CD4-positive, CD25-positive, alpha-beta regulatory T cell (primary cell): ENCODE data around the gene FCER1G. TPM values are rescaled to one million over a fixed set of nuclear protein-coding genes. Genes with fewer than 3 reads are reported as not detected.

Experiments used
- ATAC-seq, 2 donors: fragments of 150-1000 bp; cut with Tn5 transposase; one replicate each; pipeline ENCODE4 v1.10.0; 2021; ENCODE audit warnings: low read depth in 2 of 2, moderate number of reproducible peaks in 2 of 2, moderate library complexity in 1 of 2
- DNase-seq, 3 donors: peaks; one replicate each; pipeline versions ENCODE4 v3.0.0 to v3.0.0-alpha.2; 2012 to 2022; ENCODE audit warnings: mixed read lengths in 1 of 3
- H3K27ac ChIP-seq: one replicate; pipeline ENCODE4 v1.7.0; 2013; ENCODE audit warnings: mild to moderate bottlenecking, low read length; ENCODE audit not compliant: insufficient read depth, poor library complexity, severe bottlenecking
- H3K27me3 ChIP-seq: one replicate; pipeline ENCODE4 v1.7.0; 2013; ENCODE audit warnings: low read length; ENCODE audit not compliant: control insufficient read depth, insufficient read depth
- H3K36me3 ChIP-seq: one replicate; pipeline ENCODE4 v1.7.0; 2013; ENCODE audit warnings: mild to moderate bottlenecking, low read length, moderate library complexity; ENCODE audit not compliant: control insufficient read depth, insufficient read depth
- H3K4me1 ChIP-seq: 2 replicates; pipeline ENCODE4 v1.7.0; 2013; ENCODE audit warnings: mild to moderate bottlenecking, low read length; ENCODE audit not compliant: insufficient read depth, control insufficient read depth, poor library complexity, severe bottlenecking
- H3K4me3 ChIP-seq: one replicate; pipeline ENCODE4 v1.7.0; 2013; ENCODE audit warnings: low read depth, mild to moderate bottlenecking, low read length, moderate library complexity
- H3K9me3 ChIP-seq, 2 experiments: 1 replicate in 1 of 2; 2 replicates in 1 of 2; pipeline ENCODE4 v1.7.0; 2013; ENCODE audit warnings: low read length in 2 of 2, mild to moderate bottlenecking in 1 of 2, moderate library complexity in 1 of 2; ENCODE audit not compliant: control insufficient read depth in 2 of 2
- H3K27ac Mint-ChIP-seq, 3 donors: one replicate each; pipeline ENCODE4 v1.8.0; 2020 to 2022; ENCODE audit warnings: mild to moderate bottlenecking in 3 of 3, mixed read lengths in 3 of 3, moderate library complexity in 2 of 3
- H3K27me3 Mint-ChIP-seq: one replicate; pipeline ENCODE4 v1.8.0; 2022; ENCODE audit warnings: mild to moderate bottlenecking, mixed read lengths
- H3K36me3 Mint-ChIP-seq: one replicate; pipeline ENCODE4 v1.8.0; 2020; ENCODE audit warnings: mixed read lengths
- H3K4me1 Mint-ChIP-seq, 4 donors: one replicate each; pipeline ENCODE4 v1.8.0; 2020 to 2022; ENCODE audit warnings: mixed read lengths in 4 of 4, mild to moderate bottlenecking in 1 of 4
- H3K4me3 Mint-ChIP-seq, 4 donors: one replicate each; pipeline ENCODE4 v1.8.0; 2020 to 2022; ENCODE audit warnings: mild to moderate bottlenecking in 4 of 4, mixed read lengths in 4 of 4, moderate library complexity in 3 of 4
- H3K9me3 Mint-ChIP-seq, 7 donors: one replicate each; pipeline ENCODE4 v1.8.0; 2020 to 2022; ENCODE audit warnings: mixed read lengths in 7 of 7, mild to moderate bottlenecking in 3 of 7, moderate library complexity in 2 of 7
- polyA plus RNA-seq, 4 donors: library from polyadenylated mRNA; unstranded; fragments of 300-500 nt; fragmentation: Illumina TruSeq; gene quantifications; one replicate each; pipeline ENCODE4 v1.2.3, GENCODE V29; 2021
- total RNA-seq: library from RNA; stranded (reverse); gene quantifications from one replicate; pipeline ENCODE4 v1.2.3, GENCODE V29; 2022

FCER1G gene
- total and polyA plus RNA-seq, 5 donors from 2014 or later = 2.9 to 121 (median 96.3) TPM

- peaks cover 17 to 68% (median 44%) of the 10 kb centered on the region in 4 donors for H3K4me1 Mint-ChIP-seq
- no peaks in the 10 kb centered on the region for H3K27me3 Mint-ChIP-seq
- peak overlapping the region; percentile 60 to 92 (median 78) for H3K27ac Mint-ChIP-seq
- no peak overlapping the region for H3K4me3 ChIP-seq
- no peak for DNase-seq
- peak overlapping the region; percentile 80 for H3K27ac ChIP-seq
- peaks cover 3% of the 10 kb centered on the region for H3K36me3 Mint-ChIP-seq
- no peaks in the 10 kb centered on the region for H3K27me3 ChIP-seq
- H3K9me3 Mint-ChIP-seq = no peaks in the 10 kb centered on the region
- peak overlapping the region in 1 of 4 donors; percentile 48 for H3K4me3 Mint-ChIP-seq
- peaks cover 71% of the 10 kb centered on the region for H3K4me1 ChIP-seq
- H3K9me3 ChIP-seq = no peaks in the 10 kb centered on the region
- ATAC-seq = no peak
- H3K36me3 ChIP-seq = no peaks in the 10 kb centered on the region
These were observed 26.1 kb upstream of the FCER1G start for GRCh38 chr1:161189036-161189435.

- Mint-ChIP-seq H3K27ac (peak overlapping the region in 1 of 3 donors; percentile 35), H3K36me3 (peaks cover 3% of the 10 kb centered on the region), H3K9me3 (no peaks in the 10 kb centered on the region), H3K4me1 (peaks cover 8 to 63% (median 32%) of the 10 kb centered on the region in 4 donors), H3K4me3 (no peak overlapping the region), H3K27me3 (no peaks in the 10 kb centered on the region)
- Histone ChIP-seq H3K27me3 (no peaks in the 10 kb centered on the region), H3K27ac (no peak overlapping the region), H3K4me3 (no peak overlapping the region), H3K4me1 (peaks cover 54% of the 10 kb centered on the region), H3K9me3 (no peaks in the 10 kb centered on the region), H3K36me3 (no peaks in the 10 kb centered on the region)
- DNase-seq (no peak), ATAC-seq (no peak)
These were observed 24.1 kb upstream of the FCER1G start for GRCh38 chr1:161190962-161191521.

- Histone ChIP-seq H3K36me3 (no peaks in the 10 kb centered on the region), H3K27ac (no peak overlapping the region), H3K4me3 (no peak overlapping the region), H3K9me3 (no peaks in the 10 kb centered on the region), H3K27me3 (no peaks in the 10 kb centered on the region), H3K4me1 (peaks cover 45% of the 10 kb centered on the region)
- no peak for DNase-seq
- ATAC-seq = no peak
- Mint-ChIP-seq H3K27ac (peak overlapping the region; percentile 4 to 71 (median 69)), H3K27me3 (no peaks in the 10 kb centered on the region), H3K36me3 (peaks cover 3% of the 10 kb centered on the region), H3K4me3 (no peak overlapping the region), H3K4me1 (peaks cover 7 to 53% (median 30%) of the 10 kb centered on the region in 4 donors), H3K9me3 (no peaks in the 10 kb centered on the region)
These were observed 23.1 kb upstream of the FCER1G start for GRCh38 chr1:161191971-161192370.

GRCh38 chr1:161192476-161193465 is 22.3 kb upstream of the FCER1G start:
- Mint-ChIP-seq H3K4me1 (peaks cover 7 to 45% (median 25%) of the 10 kb centered on the region in 4 donors), H3K4me3 (peak overlapping the region in 2 of 4 donors; percentile 23 to 58), H3K36me3 (peaks cover 3% of the 10 kb centered on the region), H3K27me3 (no peaks in the 10 kb centered on the region), H3K27ac (peak overlapping the region; percentile 69 to 98 (median 93)), H3K9me3 (no peaks in the 10 kb centered on the region)
- Histone ChIP-seq H3K27ac (no peak overlapping the region), H3K4me1 (peaks cover 37% of the 10 kb centered on the region), H3K9me3 (no peaks in the 10 kb centered on the region), H3K4me3 (peak overlapping the region; percentile 17), H3K27me3 (no peaks in the 10 kb centered on the region), H3K36me3 (no peaks in the 10 kb centered on the region)
- DNase-seq = peak; percentile 50 to 87 (median 75)
- ATAC-seq = peak; percentile 88 to 91

- Histone ChIP-seq H3K4me1 (peaks cover 30% of the 10 kb centered on the region), H3K4me3 (no peak overlapping the region), H3K9me3 (no peaks in the 10 kb centered on the region), H3K27me3 (no peaks in the 10 kb centered on the region), H3K27ac (no peak overlapping the region), H3K36me3 (no peaks in the 10 kb centered on the region)
- no peak overlapping the region for H3K27ac Mint-ChIP-seq
- ATAC-seq = no peak
- no peak overlapping the region for H3K4me3 Mint-ChIP-seq
- H3K4me1 Mint-ChIP-seq = peaks cover 7 to 39% (median 24%) of the 10 kb centered on the region in 4 donors
- H3K36me3 Mint-ChIP-seq = peaks cover 3% of the 10 kb centered on the region
- no peak for DNase-seq
- H3K9me3 Mint-ChIP-seq = no peaks in the 10 kb centered on the region
- no peaks in the 10 kb centered on the region for H3K27me3 Mint-ChIP-seq
These were observed 21.4 kb upstream of the FCER1G start for GRCh38 chr1:161193561-161194235.

- H3K36me3 Mint-ChIP-seq = peaks cover 3% of the 10 kb centered on the region
- ATAC-seq = no peak
- H3K27ac ChIP-seq = no peak overlapping the region
These were observed 19.9 kb upstream of the FCER1G start for GRCh38 chr1:161195171-161195570.

GRCh38 chr1:161196111-161196510 is 19.0 kb upstream of the FCER1G start:
- Mint-ChIP-seq H3K4me1 (peaks cover 7 to 55% (median 29%) of the 10 kb centered on the region in 4 donors), H3K36me3 (peaks cover 3% of the 10 kb centered on the region), H3K27me3 (no peaks in the 10 kb centered on the region), H3K27ac (no peak overlapping the region), H3K9me3 (no peaks in the 10 kb centered on the region), H3K4me3 (no peak overlapping the region)
- H3K9me3 ChIP-seq = no peaks in the 10 kb centered on the region
- H3K36me3 ChIP-seq = no peaks in the 10 kb centered on the region
- H3K4me3 ChIP-seq = no peak overlapping the region
- ATAC-seq (no peak), DNase-seq (no peak)
- no peak overlapping the region for H3K27ac ChIP-seq
- no peaks in the 10 kb centered on the region for H3K27me3 ChIP-seq
- peaks cover 32% of the 10 kb centered on the region for H3K4me1 ChIP-seq

More at GRCh38 chr1:161195171-161195570, 19.9 kb upstream of the FCER1G start:
- H3K27me3 Mint-ChIP-seq = no peaks in the 10 kb centered on the region
- peak overlapping the region in 2 of 3 donors; percentile 20 to 84 for H3K27ac Mint-ChIP-seq
- no peaks in the 10 kb centered on the region for H3K9me3 Mint-ChIP-seq
- Histone ChIP-seq H3K9me3 (no peaks in the 10 kb centered on the region), H3K27me3 (no peaks in the 10 kb centered on the region), H3K4me3 (no peak overlapping the region), H3K4me1 (peaks cover 29% of the 10 kb centered on the region), H3K36me3 (no peaks in the 10 kb centered on the region)
- no peak for DNase-seq
- peak overlapping the region in 2 of 4 donors; percentile 33 to 55 for H3K4me3 Mint-ChIP-seq
- H3K4me1 Mint-ChIP-seq = peaks cover 7 to 45% (median 21%) of the 10 kb centered on the region in 4 donors
